PC-3 (cell line): Measurements from ENCODE around the gene JAZF1.

Source experiments
- EZH2 ChIP-seq: fragments of 300-600 bp; sonication (generic); IDR thresholded peaks from one replicate; pipeline ENCODE4 v1.6.1; 2017; ENCODE audit warnings: antibody characterized with exemption, mild to moderate bottlenecking, low read length; ENCODE audit not compliant: unreplicated experiment
- EZH2phosphoT487 ChIP-seq: fragments of 300-600 bp; sonication (generic); IDR thresholded peaks from 2 replicates; pipeline ENCODE4 v1.6.1; 2018; ENCODE audit warnings: mild to moderate bottlenecking, antibody characterized with exemption, low read length, borderline replicate concordance
- TF ChIP-seq, protein P1 (sequence below): fragments of 300-600 bp; sonication (generic); conservative IDR thresholded peaks from 2 replicates; pipeline ENCODE4 v1.5.1; 2017; ENCODE audit warnings: antibody characterized with exemption, low read depth, mild to moderate bottlenecking, low read length

DNA sequence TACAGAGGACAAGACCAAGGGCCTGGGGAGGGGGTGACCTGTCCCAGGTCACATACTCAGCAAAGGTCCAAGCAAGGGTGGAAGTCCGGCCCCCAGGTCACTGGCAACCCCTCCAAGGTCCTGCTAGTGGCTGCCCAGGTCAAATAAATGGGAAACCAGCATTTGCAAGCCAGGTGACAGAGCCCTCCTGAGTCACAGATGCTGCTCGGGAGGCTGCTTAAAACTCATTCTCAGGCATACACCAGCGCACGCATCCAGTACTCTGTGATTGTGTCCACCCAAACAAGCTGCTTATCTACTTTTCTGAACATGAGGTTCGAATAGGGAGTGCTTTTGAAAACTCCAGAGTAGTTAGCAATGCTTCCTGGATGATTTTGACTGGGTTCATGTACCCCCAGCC lies 310.0 kb downstream of the JAZF1 start:
- TF ChIP-seq, protein P1, sequence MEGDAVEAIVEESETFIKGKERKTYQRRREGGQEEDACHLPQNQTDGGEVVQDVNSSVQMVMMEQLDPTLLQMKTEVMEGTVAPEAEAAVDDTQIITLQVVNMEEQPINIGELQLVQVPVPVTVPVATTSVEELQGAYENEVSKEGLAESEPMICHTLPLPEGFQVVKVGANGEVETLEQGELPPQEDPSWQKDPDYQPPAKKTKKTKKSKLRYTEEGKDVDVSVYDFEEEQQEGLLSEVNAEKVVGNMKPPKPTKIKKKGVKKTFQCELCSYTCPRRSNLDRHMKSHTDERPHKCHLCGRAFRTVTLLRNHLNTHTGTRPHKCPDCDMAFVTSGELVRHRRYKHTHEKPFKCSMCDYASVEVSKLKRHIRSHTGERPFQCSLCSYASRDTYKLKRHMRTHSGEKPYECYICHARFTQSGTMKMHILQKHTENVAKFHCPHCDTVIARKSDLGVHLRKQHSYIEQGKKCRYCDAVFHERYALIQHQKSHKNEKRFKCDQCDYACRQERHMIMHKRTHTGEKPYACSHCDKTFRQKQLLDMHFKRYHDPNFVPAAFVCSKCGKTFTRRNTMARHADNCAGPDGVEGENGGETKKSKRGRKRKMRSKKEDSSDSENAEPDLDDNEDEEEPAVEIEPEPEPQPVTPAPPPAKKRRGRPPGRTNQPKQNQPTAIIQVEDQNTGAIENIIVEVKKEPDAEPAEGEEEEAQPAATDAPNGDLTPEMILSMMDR = no peak
- TF ChIP-seq EZH2 (no peak), EZH2phosphoT487 (no peak)
